HepG2 (cell line): Measurements from ENCODE around the gene ERLEC1. TPM values are rescaled to one million over a fixed set of nuclear protein-coding genes. Genes with fewer than 3 reads are reported as not detected.

ENCODE experiments used
- HNRNPH1 ChIP-seq: fragments of 200-400 bp; formaldehyde crosslinking; optimal IDR thresholded peaks from 2 replicates; pipeline ENCODE3; 2017; ENCODE audit warnings: mild to moderate bottlenecking, low read depth, low read length
- KDM3A ChIP-seq: IDR thresholded peaks from 2 replicates; pipeline ENCODE4 v1.6.1; 2018; ENCODE audit warnings: low read depth, missing compliant biosample characterization
- MAFG ChIP-seq: sonication (generic); formaldehyde crosslinking; IDR thresholded peaks from 2 replicates; pipeline ENCODE4 v1.5.1; 2020; ENCODE audit warnings: mild to moderate bottlenecking, missing genetic modification reagents
- RELA ChIP-seq: sonication (generic); formaldehyde crosslinking; IDR thresholded peaks from 2 replicates; pipeline ENCODE4 v1.4.0; 2020; ENCODE audit warnings: missing genetic modification reagents
- STAG1 ChIP-seq: sonication (generic); formaldehyde crosslinking; IDR thresholded peaks from 2 replicates; pipeline ENCODE4 v1.4.0; 2020; ENCODE audit warnings: missing genetic modification reagents
- ZC3H4 ChIP-seq: sonication (generic); formaldehyde crosslinking; IDR thresholded peaks from 2 replicates; pipeline ENCODE4 v1.4.0; 2020; ENCODE audit warnings: missing genetic modification reagents, borderline replicate concordance
- ZNF10 ChIP-seq: sonication (generic); formaldehyde crosslinking; IDR thresholded peaks from 2 replicates; pipeline ENCODE4 v1.4.0; 2020; ENCODE audit warnings: mild to moderate bottlenecking, low read depth, missing genetic modification reagents, borderline replicate concordance
- ZNF24 ChIP-seq: fragments of 450-650 bp; IDR thresholded peaks from 2 replicates; pipeline ENCODE4 v1.6.1; 2017; ENCODE audit warnings: antibody characterized with exemption, mild to moderate bottlenecking
- ZNF282 ChIP-seq: fragments of 450-650 bp; IDR thresholded peaks from 2 replicates; pipeline ENCODE4 v1.6.1; 2018; ENCODE audit not compliant: partially characterized antibody
- ZNF329 ChIP-seq: sonication (generic); formaldehyde crosslinking; IDR thresholded peaks from 2 replicates; pipeline ENCODE4 v1.9.0; 2021; ENCODE audit warnings: low read depth, mild to moderate bottlenecking, missing genetic modification reagents
- ZNF331 ChIP-seq: sonication (generic); formaldehyde crosslinking; IDR thresholded peaks from 2 replicates; pipeline ENCODE4 v1.4.0; 2020; ENCODE audit warnings: missing genetic modification reagents
- polyA plus RNA-seq, 8 experiments: library from polyadenylated mRNA; depleted of rRNA in 3 of 8; stranded (reverse) in 7 of 8; unstranded in 1 of 8; fragments of >200 nt; fragmentation: Illumina TruSeq in 4 of 8; extraction: Trizol in 4 of 8; gene quantifications; 2 replicates each; pipeline versions ENCODE4 v1.2.1 to v1.2.3, GENCODE V29; 2011 to 2016; ENCODE audit warnings: low read depth in 4 of 8, missing spikeins in 1 of 8, mixed read lengths in 1 of 8; ENCODE audit not compliant: insufficient read depth in 1 of 8
- total RNA-seq, 5 experiments: library from RNA; depleted of rRNA; stranded (reverse); fragments of >200 nt; fragmentation: Illumina TruSeq; extraction: Trizol; gene quantifications; 2 replicates each; pipeline ENCODE4 v1.2.3, GENCODE V29; 2016; ENCODE audit warnings: low read depth in 1 of 5
- TF ChIP-seq, protein P1 (sequence below): sonication (generic); formaldehyde crosslinking; IDR thresholded peaks from 2 replicates; pipeline ENCODE4 v1.5.1; 2020; ENCODE audit warnings: missing genetic modification reagents, mild to moderate bottlenecking, borderline replicate concordance
- TF ChIP-seq, protein P2 (sequence below): sonication (generic); formaldehyde crosslinking; IDR thresholded peaks from 2 replicates; pipeline ENCODE4 v1.8.1; 2023; ENCODE audit warnings: mild to moderate bottlenecking, missing genetic modification reagents
- TF ChIP-seq, protein P3 (sequence below): sonication (generic); formaldehyde crosslinking; IDR thresholded peaks from 2 replicates; pipeline ENCODE4 v1.4.0; 2020; ENCODE audit warnings: mild to moderate bottlenecking, low read depth, missing genetic modification reagents
- TF ChIP-seq, protein P4 (sequence below): IDR thresholded peaks from 2 replicates; pipeline ENCODE4 v1.4.0; 2020; ENCODE audit warnings: mild to moderate bottlenecking, missing genetic modification reagents
- TF ChIP-seq, protein P5 (sequence below), 2 experiments: IDR thresholded peaks; 2 replicates each; pipeline ENCODE4 v1.6.1; 2011 to 2012; ENCODE audit warnings: low read length in 2 of 2, borderline replicate concordance in 1 of 2, low read depth in 1 of 2, mild to moderate bottlenecking in 1 of 2, moderate library complexity in 1 of 2

The ERLEC1 gene
- total and polyA plus RNA-seq, 2 of the 13 experiments (the other 11 are each of a cell fraction or from before 2014, with no cell fraction given): 87.3 to 88.4 TPM

DNA sequence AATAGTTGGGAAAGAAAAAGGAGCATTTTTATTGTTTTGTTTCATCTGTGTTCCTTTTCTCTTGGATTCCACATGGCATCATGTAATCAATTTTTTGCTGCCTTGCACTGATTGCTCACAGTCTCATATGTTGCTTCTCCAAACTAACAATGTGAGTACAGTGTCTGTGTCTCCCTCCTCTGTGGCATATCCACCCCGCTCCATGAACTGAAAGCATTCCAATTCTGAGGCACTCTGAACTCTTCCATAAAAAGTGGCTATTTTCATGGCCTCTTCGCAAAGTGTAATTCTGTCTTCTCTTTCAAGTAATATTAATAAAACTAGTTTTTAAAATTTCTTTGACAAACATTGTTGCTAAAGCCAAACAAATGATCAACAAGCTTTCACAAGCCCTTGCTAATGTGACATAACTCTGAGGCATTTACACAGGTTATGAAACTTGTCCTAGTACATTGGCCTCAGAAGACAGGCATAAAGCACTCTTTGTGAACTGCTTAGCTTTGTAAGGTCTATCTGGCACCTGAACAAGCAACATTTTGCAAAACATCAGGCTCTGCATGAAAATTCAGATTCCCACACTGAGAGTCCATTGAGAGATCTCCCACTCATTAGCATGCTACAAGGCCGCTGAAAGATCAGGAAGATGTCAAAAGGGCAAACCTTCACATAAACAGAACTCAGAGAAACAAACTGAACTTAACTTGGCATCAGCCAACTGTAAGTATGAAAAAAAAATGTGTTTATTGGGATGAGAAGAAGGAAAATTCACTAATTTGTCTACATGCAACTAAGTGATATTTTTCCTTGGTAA lies 39.9 kb downstream of the ERLEC1 start (continued):
- TF ChIP-seq, protein P1, sequence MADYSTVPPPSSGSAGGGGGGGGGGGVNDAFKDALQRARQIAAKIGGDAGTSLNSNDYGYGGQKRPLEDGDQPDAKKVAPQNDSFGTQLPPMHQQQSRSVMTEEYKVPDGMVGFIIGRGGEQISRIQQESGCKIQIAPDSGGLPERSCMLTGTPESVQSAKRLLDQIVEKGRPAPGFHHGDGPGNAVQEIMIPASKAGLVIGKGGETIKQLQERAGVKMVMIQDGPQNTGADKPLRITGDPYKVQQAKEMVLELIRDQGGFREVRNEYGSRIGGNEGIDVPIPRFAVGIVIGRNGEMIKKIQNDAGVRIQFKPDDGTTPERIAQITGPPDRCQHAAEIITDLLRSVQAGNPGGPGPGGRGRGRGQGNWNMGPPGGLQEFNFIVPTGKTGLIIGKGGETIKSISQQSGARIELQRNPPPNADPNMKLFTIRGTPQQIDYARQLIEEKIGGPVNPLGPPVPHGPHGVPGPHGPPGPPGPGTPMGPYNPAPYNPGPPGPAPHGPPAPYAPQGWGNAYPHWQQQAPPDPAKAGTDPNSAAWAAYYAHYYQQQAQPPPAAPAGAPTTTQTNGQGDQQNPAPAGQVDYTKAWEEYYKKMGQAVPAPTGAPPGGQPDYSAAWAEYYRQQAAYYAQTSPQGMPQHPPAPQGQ (CRISPR knock-in tag): no peak
- TF ChIP-seq ZNF331 (CRISPR knock-in tag) (peak; percentile 96), ZC3H4 (CRISPR knock-in tag) (no peak), STAG1 (peak; percentile 17; the same call in 1 of the 2 replicates), RELA (CRISPR knock-in tag) (0 out of 2 replicates have a peak, but pooled peaks have one; percentile 33), HNRNPH1 (no peak), KDM3A (0 out of 2 replicates have a peak, but pooled peaks have one; percentile 70), ZNF10 (CRISPR knock-in tag) (no peak), ZNF282 (no peak), ZNF24 (no peak), MAFG (no peak), ZNF329 (CRISPR knock-in tag) (no peak)
- TF ChIP-seq, protein P2, sequence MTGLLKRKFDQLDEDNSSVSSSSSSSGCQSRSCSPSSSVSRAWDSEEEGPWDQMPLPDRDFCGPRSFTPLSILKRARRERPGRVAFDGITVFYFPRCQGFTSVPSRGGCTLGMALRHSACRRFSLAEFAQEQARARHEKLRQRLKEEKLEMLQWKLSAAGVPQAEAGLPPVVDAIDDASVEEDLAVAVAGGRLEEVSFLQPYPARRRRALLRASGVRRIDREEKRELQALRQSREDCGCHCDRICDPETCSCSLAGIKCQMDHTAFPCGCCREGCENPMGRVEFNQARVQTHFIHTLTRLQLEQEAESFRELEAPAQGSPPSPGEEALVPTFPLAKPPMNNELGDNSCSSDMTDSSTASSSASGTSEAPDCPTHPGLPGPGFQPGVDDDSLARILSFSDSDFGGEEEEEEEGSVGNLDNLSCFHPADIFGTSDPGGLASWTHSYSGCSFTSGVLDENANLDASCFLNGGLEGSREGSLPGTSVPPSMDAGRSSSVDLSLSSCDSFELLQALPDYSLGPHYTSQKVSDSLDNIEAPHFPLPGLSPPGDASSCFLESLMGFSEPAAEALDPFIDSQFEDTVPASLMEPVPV (CRISPR knock-in tag): peak; percentile 60
- TF ChIP-seq, protein P3, sequence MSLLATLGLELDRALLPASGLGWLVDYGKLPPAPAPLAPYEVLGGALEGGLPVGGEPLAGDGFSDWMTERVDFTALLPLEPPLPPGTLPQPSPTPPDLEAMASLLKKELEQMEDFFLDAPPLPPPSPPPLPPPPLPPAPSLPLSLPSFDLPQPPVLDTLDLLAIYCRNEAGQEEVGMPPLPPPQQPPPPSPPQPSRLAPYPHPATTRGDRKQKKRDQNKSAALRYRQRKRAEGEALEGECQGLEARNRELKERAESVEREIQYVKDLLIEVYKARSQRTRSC: no peak
- TF ChIP-seq, protein P4, sequence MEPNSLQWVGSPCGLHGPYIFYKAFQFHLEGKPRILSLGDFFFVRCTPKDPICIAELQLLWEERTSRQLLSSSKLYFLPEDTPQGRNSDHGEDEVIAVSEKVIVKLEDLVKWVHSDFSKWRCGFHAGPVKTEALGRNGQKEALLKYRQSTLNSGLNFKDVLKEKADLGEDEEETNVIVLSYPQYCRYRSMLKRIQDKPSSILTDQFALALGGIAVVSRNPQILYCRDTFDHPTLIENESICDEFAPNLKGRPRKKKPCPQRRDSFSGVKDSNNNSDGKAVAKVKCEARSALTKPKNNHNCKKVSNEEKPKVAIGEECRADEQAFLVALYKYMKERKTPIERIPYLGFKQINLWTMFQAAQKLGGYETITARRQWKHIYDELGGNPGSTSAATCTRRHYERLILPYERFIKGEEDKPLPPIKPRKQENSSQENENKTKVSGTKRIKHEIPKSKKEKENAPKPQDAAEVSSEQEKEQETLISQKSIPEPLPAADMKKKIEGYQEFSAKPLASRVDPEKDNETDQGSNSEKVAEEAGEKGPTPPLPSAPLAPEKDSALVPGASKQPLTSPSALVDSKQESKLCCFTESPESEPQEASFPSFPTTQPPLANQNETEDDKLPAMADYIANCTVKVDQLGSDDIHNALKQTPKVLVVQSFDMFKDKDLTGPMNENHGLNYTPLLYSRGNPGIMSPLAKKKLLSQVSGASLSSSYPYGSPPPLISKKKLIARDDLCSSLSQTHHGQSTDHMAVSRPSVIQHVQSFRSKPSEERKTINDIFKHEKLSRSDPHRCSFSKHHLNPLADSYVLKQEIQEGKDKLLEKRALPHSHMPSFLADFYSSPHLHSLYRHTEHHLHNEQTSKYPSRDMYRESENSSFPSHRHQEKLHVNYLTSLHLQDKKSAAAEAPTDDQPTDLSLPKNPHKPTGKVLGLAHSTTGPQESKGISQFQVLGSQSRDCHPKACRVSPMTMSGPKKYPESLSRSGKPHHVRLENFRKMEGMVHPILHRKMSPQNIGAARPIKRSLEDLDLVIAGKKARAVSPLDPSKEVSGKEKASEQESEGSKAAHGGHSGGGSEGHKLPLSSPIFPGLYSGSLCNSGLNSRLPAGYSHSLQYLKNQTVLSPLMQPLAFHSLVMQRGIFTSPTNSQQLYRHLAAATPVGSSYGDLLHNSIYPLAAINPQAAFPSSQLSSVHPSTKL (CRISPR knock-in tag): peak; percentile 99
- TF ChIP-seq, protein P5, sequence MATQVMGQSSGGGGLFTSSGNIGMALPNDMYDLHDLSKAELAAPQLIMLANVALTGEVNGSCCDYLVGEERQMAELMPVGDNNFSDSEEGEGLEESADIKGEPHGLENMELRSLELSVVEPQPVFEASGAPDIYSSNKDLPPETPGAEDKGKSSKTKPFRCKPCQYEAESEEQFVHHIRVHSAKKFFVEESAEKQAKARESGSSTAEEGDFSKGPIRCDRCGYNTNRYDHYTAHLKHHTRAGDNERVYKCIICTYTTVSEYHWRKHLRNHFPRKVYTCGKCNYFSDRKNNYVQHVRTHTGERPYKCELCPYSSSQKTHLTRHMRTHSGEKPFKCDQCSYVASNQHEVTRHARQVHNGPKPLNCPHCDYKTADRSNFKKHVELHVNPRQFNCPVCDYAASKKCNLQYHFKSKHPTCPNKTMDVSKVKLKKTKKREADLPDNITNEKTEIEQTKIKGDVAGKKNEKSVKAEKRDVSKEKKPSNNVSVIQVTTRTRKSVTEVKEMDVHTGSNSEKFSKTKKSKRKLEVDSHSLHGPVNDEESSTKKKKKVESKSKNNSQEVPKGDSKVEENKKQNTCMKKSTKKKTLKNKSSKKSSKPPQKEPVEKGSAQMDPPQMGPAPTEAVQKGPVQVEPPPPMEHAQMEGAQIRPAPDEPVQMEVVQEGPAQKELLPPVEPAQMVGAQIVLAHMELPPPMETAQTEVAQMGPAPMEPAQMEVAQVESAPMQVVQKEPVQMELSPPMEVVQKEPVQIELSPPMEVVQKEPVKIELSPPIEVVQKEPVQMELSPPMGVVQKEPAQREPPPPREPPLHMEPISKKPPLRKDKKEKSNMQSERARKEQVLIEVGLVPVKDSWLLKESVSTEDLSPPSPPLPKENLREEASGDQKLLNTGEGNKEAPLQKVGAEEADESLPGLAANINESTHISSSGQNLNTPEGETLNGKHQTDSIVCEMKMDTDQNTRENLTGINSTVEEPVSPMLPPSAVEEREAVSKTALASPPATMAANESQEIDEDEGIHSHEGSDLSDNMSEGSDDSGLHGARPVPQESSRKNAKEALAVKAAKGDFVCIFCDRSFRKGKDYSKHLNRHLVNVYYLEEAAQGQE (IDR thresholded peaks at IDR 0.05; ENCODE audit: borderline replicate concordance in 1 of 2, low read depth in 1 of 2, low read length in 2 of 2): peak in 1 of 2 experiments; percentile 80; a peak in 2 of 4 replicates
